Measurements from ENCODE around the gene ALLC.

The ALLC gene

GRCh38 chr2:3749201-3749600 lies 91.2 kb downstream of the ALLC start:
- no peaks in the 10 kb centered on the region for H3F3A ChIP-seq (ENCODE audit: low read depth)
- no peak for TF ChIP-seq EZH2phosphoT487 (IDR thresholded peaks at IDR 0.05; ENCODE audit: borderline replicate concordance)
- TF ChIP-seq CTCF (conservative IDR thresholded peaks at IDR 0.05; ENCODE audit: low read length), result no peak
- H3K9ac ChIP-seq (ENCODE audit: low read depth, low read length, poor library complexity, severe bottlenecking), result no peak overlapping the region
- no peaks in the 10 kb centered on the region for H3K4me1 ChIP-seq (ENCODE audit: insufficient read depth, low read length, poor library complexity, severe bottlenecking)
- H3K4me3 ChIP-seq (ENCODE audit: low read length, poor library complexity, severe bottlenecking), result no peak overlapping the region
- no peaks in the 10 kb centered on the region for H3K27me3 ChIP-seq (ENCODE audit: insufficient read depth, low read length, poor library complexity, severe bottlenecking)
- H3K4me2 ChIP-seq (ENCODE audit: low read depth, low read length, poor library complexity, severe bottlenecking), result no peak overlapping the region
- no peaks in the 10 kb centered on the region for H3K9me3 ChIP-seq (ENCODE audit: insufficient read depth, low read depth, low read length)
- no peaks in the 10 kb centered on the region for H4K20me1 ChIP-seq (ENCODE audit: insufficient read depth, low read length, poor library complexity, severe bottlenecking)
- no peaks in the 10 kb centered on the region for H3K79me2 ChIP-seq (ENCODE audit: insufficient read depth, low read length)
- no peaks in the 10 kb centered on the region for H3K9me2 ChIP-seq (replicated peaks; ENCODE audit: low read depth, low read length)
- no peaks in the 10 kb centered on the region for H3K36me3 ChIP-seq (ENCODE audit: insufficient read depth, low read length)
- H2AFZ ChIP-seq (ENCODE audit: low read length), result no peak overlapping the region

GRCh38 chr2:3751251-3751650 lies 93.3 kb downstream of the ALLC start:
- Histone ChIP-seq H4K20me1 (ENCODE audit: insufficient read depth, low read length, poor library complexity, severe bottlenecking) (no peaks in the 10 kb centered on the region), H2AFZ (ENCODE audit: low read length) (no peak overlapping the region), H3K4me1 (ENCODE audit: insufficient read depth, low read length, poor library complexity, severe bottlenecking) (no peaks in the 10 kb centered on the region), H3K9ac (ENCODE audit: low read depth, low read length, poor library complexity, severe bottlenecking) (no peak overlapping the region), H3K79me2 (ENCODE audit: insufficient read depth, low read length) (no peaks in the 10 kb centered on the region), H3K36me3 (ENCODE audit: insufficient read depth, low read length) (no peaks in the 10 kb centered on the region), H3K27me3 (ENCODE audit: insufficient read depth, low read length, poor library complexity, severe bottlenecking) (no peaks in the 10 kb centered on the region), H3K4me3 (ENCODE audit: low read length, poor library complexity, severe bottlenecking) (no peak overlapping the region), H3K9me3 (ENCODE audit: insufficient read depth, low read depth, low read length) (no peaks in the 10 kb centered on the region), H3F3A (ENCODE audit: low read depth) (no peaks in the 10 kb centered on the region), H3K9me2 (replicated peaks; ENCODE audit: low read depth, low read length) (no peaks in the 10 kb centered on the region), H3K4me2 (ENCODE audit: low read depth, low read length, poor library complexity, severe bottlenecking) (no peak overlapping the region)
- TF ChIP-seq EZH2phosphoT487 (IDR thresholded peaks at IDR 0.05; ENCODE audit: borderline replicate concordance) (no peak), CTCF (conservative IDR thresholded peaks at IDR 0.05; ENCODE audit: low read length) (no peak)

DNA sequence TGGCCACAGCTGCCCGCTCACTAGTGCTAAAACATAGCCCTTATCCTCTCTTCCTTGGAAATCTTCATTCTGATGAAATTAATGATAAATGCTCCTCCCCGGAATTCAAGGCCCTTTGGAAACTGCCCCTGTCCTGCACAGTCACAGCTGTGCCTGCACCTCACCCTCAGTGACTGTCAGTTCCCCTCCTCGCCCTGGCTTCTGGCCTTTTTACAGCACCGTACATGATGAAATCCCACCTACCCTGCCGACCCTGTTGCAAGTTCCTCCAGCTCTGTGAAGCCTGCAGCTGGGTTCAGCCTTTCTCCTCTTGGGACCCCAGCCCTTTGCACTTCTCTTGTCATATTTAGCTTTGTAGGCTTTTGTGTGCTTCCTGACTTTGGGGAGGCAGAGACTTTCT lies 93.8 kb downstream of the ALLC start:
- H3K4me2 ChIP-seq (ENCODE audit: low read depth, low read length, poor library complexity, severe bottlenecking), result no peak overlapping the region
- H3K9ac ChIP-seq (ENCODE audit: low read depth, low read length, poor library complexity, severe bottlenecking), result no peak overlapping the region
- no peaks in the 10 kb centered on the region for H3K27me3 ChIP-seq (ENCODE audit: insufficient read depth, low read length, poor library complexity, severe bottlenecking)
- no peak overlapping the region for H3K4me3 ChIP-seq (ENCODE audit: low read length, poor library complexity, severe bottlenecking)
- H3K79me2 ChIP-seq (ENCODE audit: insufficient read depth, low read length), result no peaks in the 10 kb centered on the region
- H3K4me1 ChIP-seq (ENCODE audit: insufficient read depth, low read length, poor library complexity, severe bottlenecking), result no peaks in the 10 kb centered on the region
- no peaks in the 10 kb centered on the region for H3K9me2 ChIP-seq (replicated peaks; ENCODE audit: low read depth, low read length)
- TF ChIP-seq CTCF (conservative IDR thresholded peaks at IDR 0.05; ENCODE audit: low read length) (no peak), EZH2phosphoT487 (IDR thresholded peaks at IDR 0.05; ENCODE audit: borderline replicate concordance) (no peak)
- no peaks in the 10 kb centered on the region for H4K20me1 ChIP-seq (ENCODE audit: insufficient read depth, low read length, poor library complexity, severe bottlenecking)
- no peak overlapping the region for H2AFZ ChIP-seq (ENCODE audit: low read length)
- no peaks in the 10 kb centered on the region for H3F3A ChIP-seq (ENCODE audit: low read depth)
- no peaks in the 10 kb centered on the region for H3K9me3 ChIP-seq (ENCODE audit: insufficient read depth, low read depth, low read length)
- no peaks in the 10 kb centered on the region for H3K36me3 ChIP-seq (ENCODE audit: insufficient read depth, low read length)

Data from Loucy (cell line).